Measurements from ENCODE around the gene ST8SIA4. TPM values are rescaled to one million over a fixed set of nuclear protein-coding genes. Genes with fewer than 3 reads are reported as not detected.

Gene ST8SIA4
- total and polyA plus RNA-seq, 4 donors = 0.35 to 4.1 (median 1.6) TPM

- WGBS = 47% methylated on average over 4 of the region's 4 CpGs
- Histone ChIP-seq H3K4me3 (ENCODE audit: low read depth in 1 of 3, low read length in 3 of 3) (no peak overlapping the region), H3K36me3 (ENCODE audit: control insufficient read depth in 4 of 4, insufficient read depth in 3 of 4, low read depth in 1 of 4, low read length in 3 of 4) (no peaks in the 10 kb centered on the region), H3K9ac (ENCODE audit: low read depth in 1 of 2, low read length in 2 of 2) (no peak overlapping the region), H3K27ac (ENCODE audit: low read depth in 1 of 2, low read length in 2 of 2) (no peak overlapping the region), H3K9me3 (ENCODE audit: control insufficient read depth in 4 of 4, low read length in 3 of 4) (no peaks in the 10 kb centered on the region), H3K27me3 (ENCODE audit: control insufficient read depth in 4 of 4, insufficient read depth in 4 of 4, low read length in 3 of 4) (peaks cover 0 to 2% (median 0%) of the 10 kb centered on the region in 4 donors), H3K4me1 (ENCODE audit: control insufficient read depth in 4 of 4, insufficient read depth in 4 of 4, low read length in 3 of 4) (no peaks in the 10 kb centered on the region)
- TF ChIP-seq RXRA (IDR thresholded peaks at IDR 0.05) (no peak), MAX (IDR thresholded peaks at IDR 0.05) (no peak), YY1 (IDR thresholded peaks at IDR 0.05) (no peak), ZBTB33 (IDR thresholded peaks at IDR 0.05) (no peak), ATF3 (IDR thresholded peaks at IDR 0.05) (no peak), SP1 (IDR thresholded peaks at IDR 0.05) (no peak), NR2F2 (IDR thresholded peaks at IDR 0.05) (no peak), HNF4G (IDR thresholded peaks at IDR 0.05) (no peak)
- DNase-seq (ENCODE audit: low spot score) = no peak
Measured at GRCh38 chr5:100846772-100847171, 56.3 kb downstream of the ST8SIA4 start.

- 78% methylated on average over 2 of the region's 2 CpGs for WGBS
- no peak for TF ChIP-seq MAX (IDR thresholded peaks at IDR 0.05)
- TF ChIP-seq CTCF (IDR thresholded peaks at IDR 0.05; ENCODE audit: low read depth, low read length, missing input control) = no peak
- peaks cover 0 to 2% (median 0%) of the 10 kb centered on the region in 4 donors for H3K27me3 ChIP-seq (ENCODE audit: control insufficient read depth in 4 of 4, insufficient read depth in 4 of 4, low read length in 3 of 4)
- no peak overlapping the region for H3K9ac ChIP-seq (ENCODE audit: low read depth in 1 of 2, low read length in 2 of 2)
- H3K4me3 ChIP-seq (ENCODE audit: low read depth in 1 of 3, low read length in 3 of 3) = no peak overlapping the region
- H3K27ac ChIP-seq (ENCODE audit: low read depth in 1 of 2, low read length in 2 of 2) = no peak overlapping the region
- DNase-seq (ENCODE audit: low spot score) = no peak
- no peaks in the 10 kb centered on the region for H3K4me1 ChIP-seq (ENCODE audit: control insufficient read depth in 4 of 4, insufficient read depth in 4 of 4, low read length in 3 of 4)
- H3K36me3 ChIP-seq (ENCODE audit: control insufficient read depth in 4 of 4, insufficient read depth in 3 of 4, low read depth in 1 of 4, low read length in 3 of 4) = no peaks in the 10 kb centered on the region
- H3K9me3 ChIP-seq (ENCODE audit: control insufficient read depth in 4 of 4, low read length in 3 of 4) = no peaks in the 10 kb centered on the region
Measured at GRCh38 chr5:100842080-100842479, 61.0 kb downstream of the ST8SIA4 start.

- WGBS = 62% methylated on average over 4 of the region's 4 CpGs
- Histone ChIP-seq H3K4me1 (ENCODE audit: control insufficient read depth in 4 of 4, insufficient read depth in 4 of 4, low read length in 3 of 4) (no peaks in the 10 kb centered on the region), H3K9ac (ENCODE audit: low read depth in 1 of 2, low read length in 2 of 2) (no peak overlapping the region)
Measured at GRCh38 chr5:100841358-100842076, 61.6 kb downstream of the ST8SIA4 start.

More at GRCh38 chr5:100841358-100842076, 61.6 kb downstream of the ST8SIA4 start:
- Histone ChIP-seq H3K36me3 (ENCODE audit: control insufficient read depth in 4 of 4, insufficient read depth in 3 of 4, low read depth in 1 of 4, low read length in 3 of 4) (no peaks in the 10 kb centered on the region), H3K27me3 (ENCODE audit: control insufficient read depth in 4 of 4, insufficient read depth in 4 of 4, low read length in 3 of 4) (no peaks in the 10 kb centered on the region), H3K27ac (ENCODE audit: low read depth in 1 of 2, low read length in 2 of 2) (no peak overlapping the region), H3K9me3 (ENCODE audit: control insufficient read depth in 4 of 4, low read length in 3 of 4) (no peaks in the 10 kb centered on the region), H3K4me3 (ENCODE audit: low read depth in 1 of 3, low read length in 3 of 3) (no peak overlapping the region)
- TF ChIP-seq TAF1 (conservative IDR thresholded peaks at IDR 0.05) = no peak
- TF ChIP-seq RXRA (IDR thresholded peaks at IDR 0.05) = no peak
- no peak for TF ChIP-seq JUND (IDR thresholded peaks at IDR 0.05)
- no peak for TF ChIP-seq HNF4G (IDR thresholded peaks at IDR 0.05)
- no peak for TF ChIP-seq SP1 (IDR thresholded peaks at IDR 0.05)
- no peak for TF ChIP-seq EGR1 (IDR thresholded peaks at IDR 0.05; ENCODE audit: low read depth in 2 of 2)
- TF ChIP-seq FOXA1 (IDR thresholded peaks at IDR 0.05) = no peak
- no peak for TF ChIP-seq GABPA (IDR thresholded peaks at IDR 0.05 in 1 of 2, conservative IDR thresholded peaks at IDR 0.05 in 1 of 2)
- TF ChIP-seq ATF3 (IDR thresholded peaks at IDR 0.05) = no peak
- TF ChIP-seq NR2F2 (IDR thresholded peaks at IDR 0.05) = no peak
- DNase-seq (ENCODE audit: low spot score) = no peak

Measured in liver (tissue), 9 donors.